NCI-H2081 (cell line): ENCODE results near the gene SLC29A2.

ENCODE experiments used
- DNase-seq, 2 experiments: peaks; one replicate each; lab custom pipeline; 2025; lab: John Stamatoyannopoulos, UW

The SLC29A2 gene

DNA sequence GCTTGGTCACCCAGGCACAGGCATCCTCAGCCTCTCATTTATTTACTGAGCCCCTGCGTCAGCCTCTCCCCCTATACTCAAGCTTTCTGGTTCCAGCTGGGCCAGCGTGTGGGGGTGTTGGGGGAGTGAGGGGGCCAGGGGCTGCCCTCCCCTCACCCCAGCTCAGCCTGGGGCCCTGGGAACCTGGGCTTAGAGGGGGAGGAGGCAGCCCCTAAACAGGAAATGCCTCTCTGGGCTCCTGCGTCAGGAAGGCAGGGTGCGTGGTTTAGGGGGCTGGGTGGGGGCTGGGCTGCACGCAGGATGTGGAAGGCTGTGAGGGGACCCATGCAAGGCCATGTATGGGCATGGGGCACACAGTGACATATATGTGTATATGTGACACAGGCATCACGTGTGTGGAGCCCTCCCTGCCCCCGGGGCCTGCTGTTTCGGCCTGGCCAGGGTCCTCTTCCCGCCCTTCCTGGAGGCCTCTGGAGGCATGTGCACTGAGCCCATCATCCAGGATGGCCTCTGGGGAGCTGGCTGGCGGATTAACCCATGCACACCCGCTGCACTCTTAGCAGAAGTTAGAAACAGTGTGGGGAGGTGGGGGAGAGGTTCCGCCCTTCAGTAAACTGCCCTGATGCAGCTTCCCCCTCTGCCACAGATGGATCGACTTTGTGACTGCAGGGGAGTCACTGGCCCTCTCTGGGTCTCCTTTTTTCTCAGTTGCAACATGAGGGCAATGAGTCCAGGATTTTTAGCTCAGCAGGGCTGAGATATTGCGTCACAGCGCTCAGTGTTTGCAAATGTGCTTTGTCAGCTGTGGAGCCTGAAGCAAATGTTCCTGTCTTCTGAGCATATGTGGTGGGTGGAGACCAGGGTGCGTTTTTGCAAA is 53.6 kb downstream of the SLC29A2 start:
- no peak for DNase-seq

DNA sequence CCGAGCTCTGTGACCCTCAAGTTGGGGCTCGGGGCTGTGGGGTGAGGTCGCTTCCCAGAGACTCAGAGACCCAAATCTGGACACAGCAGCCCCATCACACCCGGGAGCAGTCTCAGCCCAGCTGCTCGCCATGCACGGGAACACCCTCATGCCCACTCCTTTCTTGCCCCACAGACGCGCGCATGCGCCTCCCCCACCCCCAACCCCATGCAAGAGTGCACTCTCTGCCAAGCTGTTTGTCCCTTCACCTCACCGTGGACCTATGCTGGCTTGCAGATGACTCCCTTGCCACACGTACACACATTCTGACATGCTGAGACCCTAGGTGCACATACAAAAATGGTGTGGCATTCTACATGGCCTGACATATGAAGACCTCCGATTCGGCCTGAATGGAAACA is 54.2 kb downstream of the SLC29A2 start:
- DNase-seq = no peak

DNA sequence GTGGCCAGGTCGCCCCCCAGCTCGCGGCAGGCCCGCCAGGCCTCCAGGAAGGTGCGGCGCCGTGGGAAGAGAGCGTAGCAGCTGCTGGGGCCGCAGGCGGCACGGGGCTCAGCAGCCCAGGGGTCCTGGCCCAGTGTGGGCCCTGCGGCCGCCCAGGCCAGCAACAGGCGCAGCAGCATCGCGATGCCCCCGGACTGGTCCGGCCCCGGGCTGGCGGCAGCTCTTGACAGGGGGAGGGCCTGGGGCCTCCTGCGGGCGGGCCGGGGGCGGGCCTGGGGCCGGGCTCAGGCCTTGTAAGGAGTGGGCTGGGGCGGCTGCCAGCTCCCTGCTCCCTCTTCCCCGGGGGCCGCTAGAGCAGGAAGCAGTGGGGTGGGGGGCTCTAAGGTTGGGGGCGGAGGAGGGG is 54.7 kb downstream of the SLC29A2 start, which contains the start of gene CD248:
CD248 (minus strand) TSS at position 196 of the 403 bp plus-strand sequence; CDS start at position 179, 17 bp downstream.
- no peak for DNase-seq

DNA sequence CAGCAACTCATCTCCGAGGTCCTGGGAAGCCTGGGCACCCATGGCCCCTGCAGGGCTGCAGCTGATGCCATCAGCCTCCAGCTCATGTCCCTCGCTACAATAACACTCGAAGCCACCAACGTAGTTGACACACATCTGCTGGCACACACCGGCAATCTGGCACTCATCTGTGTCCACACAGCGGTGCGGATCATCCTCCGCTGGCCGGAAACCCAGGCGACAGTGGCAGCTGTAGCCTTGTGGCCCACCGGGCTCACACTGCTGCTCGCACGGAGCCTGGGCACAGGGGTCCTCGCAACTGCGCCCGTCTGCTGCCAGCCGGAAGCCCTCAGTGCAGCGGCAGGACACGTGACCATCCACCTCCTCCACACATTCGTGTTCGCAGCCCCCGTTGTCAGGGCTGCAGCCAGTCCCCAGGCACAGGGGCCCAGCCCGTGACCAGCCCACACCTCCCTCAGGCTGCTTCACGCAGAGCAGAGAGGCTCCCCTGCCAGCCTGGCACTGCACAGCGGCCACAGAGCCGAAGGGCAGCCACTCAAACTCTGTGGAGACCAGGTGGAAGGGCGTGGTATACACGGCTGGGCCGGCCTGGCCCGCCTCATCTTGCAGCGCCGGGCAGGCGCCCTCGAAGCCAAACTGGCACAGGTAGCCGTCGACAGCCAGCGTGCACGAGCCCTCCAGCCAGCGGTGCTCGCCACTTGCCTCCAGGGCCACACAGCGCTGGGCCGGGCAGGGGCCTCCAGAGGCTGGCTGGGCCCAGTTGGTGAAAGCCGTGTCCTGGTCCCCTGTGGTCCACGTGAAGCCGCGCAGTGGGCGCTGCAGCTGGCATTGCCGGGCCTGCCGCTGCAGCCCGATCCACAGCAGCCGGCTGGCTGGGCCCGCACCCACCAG is 55.4 kb downstream of the SLC29A2 start:
- DNase-seq = no peak

DNA sequence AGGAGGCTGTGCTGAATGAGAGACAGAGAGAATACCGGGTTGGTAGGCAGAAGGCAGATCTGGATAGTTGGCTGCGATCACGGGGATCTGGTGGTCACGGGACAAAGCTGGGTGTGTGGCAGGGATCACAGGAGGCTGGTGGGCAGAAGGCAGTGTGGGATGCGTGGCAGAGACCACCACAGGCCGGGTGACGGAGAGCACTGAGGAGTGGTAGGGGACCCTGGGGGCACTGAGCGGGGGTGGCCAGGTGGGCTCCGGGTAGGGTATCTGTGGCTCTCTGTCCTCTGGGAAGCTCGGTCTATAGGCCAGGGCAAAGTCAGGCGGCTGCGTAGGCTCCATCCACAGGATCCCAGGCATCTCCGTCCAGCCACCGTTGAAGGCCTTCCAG is 56.1 kb downstream of the SLC29A2 start:
- DNase-seq = no peak

DNA sequence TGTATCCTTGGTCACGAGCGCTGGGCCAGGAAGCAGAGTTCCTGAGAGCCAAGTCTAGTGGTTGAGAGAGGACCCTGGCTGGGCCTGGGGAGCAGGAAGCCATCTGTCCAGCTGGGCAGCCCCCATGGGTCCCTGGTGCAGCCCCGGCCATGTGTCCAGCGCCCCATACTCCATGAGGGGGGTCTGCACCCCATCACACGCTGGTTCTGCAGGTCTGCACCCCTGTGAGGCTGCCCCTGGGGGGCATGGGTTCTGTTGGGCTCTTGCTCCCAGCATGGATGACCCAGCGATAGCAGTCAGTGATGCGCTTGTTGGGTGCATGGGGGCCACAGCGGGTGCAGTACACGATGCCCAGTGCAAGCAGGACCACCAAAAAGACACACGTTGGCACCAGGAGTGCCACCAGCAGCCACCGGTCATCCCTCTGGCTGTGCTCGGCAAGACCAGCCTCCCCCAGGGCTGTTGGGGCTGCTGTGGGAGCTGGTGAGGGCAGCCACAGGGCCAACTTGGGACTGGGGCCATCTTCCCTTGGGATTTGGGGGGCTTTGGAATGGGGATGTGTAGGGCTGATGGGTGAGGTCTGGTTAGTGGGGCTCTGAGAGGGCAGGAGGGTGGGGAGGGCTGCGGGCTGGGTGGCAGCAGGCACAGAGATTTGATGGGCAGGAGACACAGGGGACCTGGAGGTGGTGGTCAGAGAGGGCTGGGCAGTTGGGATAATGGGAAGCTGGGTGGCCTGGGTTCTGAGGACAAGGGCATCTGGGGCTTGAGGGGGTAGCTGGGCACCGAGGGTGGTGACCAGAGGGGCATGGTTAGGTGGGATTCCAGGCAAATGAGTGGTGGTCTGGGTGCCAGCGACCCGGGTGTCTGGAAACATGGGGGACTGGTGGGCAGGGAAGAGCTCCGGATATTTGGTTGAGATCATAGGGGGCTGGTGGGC is 56.7 kb downstream of the SLC29A2 start:
- DNase-seq = no peak

DNA sequence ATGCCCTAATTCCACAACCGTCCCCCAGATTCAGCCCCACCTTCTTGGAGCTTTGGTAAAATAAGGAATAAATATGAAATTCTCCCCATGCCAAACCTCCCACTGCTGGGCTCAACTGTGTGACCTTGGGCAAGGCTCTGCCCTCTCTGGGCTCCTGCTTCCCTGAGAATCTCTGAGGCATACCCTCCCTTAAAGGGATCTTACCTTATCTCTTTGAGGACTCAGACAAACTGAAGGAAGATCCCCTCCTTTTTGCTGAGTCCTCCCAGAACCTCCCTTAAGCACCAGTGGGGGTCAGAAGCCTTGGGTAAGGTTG is 57.4 kb downstream of the SLC29A2 start:
- no peak for DNase-seq

DNA sequence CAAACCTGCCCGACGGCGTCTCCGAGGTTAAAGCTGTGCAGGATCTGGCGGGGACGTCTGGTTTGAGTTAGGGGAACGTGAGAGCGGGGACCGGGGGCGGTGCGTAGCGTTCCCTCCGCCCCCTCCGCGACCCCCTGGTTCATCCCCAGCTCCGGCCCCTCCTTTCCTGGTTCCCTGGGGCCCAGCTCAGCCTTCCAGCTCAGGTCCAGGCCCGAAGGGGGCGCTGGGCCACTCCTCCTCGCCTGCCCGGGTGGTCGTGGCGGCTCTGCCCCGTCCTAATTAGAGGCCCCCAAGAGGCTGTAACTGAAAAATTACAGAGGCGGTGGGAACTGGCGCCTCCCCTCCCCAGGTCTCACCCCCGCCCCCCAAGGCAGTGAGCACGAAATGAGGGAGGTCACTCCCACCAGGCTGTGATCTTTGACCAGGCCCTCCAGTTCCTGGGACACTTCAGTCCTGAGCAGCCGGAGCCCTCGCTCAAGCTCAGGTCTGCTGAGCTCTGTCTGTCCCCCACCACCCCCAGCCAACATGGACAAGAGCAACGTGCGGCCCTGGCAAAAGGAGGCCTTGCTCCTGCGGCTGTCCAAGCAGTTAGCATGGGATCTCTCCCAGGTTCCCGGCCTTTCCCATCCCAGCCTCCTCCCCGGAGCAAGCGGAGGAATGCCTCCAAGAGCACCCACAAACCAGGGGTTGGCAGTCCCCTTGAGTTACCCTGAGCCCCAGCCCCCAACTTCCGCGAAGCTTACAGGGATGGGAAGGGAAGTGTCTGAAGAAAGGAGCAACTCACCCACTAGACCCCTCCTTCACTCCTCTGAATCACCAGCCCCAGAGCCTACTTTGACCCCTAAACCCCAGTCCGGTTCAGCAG is 58.0 kb downstream of the SLC29A2 start:
- DNase-seq = no peak

DNA sequence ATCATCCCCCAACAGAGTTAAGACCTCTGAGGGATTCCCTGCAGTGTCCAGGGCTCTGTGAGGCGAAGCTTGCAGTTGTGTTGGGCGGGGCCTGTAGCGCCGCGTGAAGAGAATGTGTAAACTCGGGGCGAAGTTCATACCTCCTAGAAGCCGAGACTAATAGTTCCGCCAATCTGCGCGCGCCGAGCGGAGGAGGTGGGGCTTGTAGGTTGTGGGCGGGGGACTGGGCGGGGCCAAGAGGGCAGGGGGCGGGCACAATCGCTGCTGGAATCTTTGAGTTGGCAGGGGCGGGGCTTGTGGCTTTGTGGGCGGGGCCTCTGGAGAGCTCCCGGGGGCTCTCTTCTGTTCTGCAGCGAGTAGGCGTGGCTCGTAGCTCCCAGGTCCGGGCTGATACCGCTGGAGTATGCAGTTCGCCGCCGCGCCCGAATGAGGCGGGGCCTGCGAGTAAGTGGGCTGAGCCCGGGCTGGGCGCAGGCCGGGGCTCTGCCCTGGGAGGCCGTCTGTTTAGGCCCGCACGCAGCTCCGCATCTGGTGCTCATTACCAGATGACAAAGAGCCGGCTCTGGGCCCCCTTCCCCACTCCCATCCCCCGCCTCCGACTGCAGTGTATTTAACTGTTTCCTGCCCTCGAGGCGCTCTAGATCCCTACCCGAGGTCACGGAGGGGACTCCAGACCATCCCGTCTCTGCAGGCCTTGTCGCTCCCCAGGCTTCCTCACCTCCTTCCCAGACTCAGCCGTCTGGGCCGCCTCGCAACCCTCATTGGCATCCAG is 58.8 kb downstream of the SLC29A2 start:
- DNase-seq = peak; percentile 83 to 87
